Measurements from ENCODE around the gene ABCC9.

ABCC9 gene

GRCh38 chr12:21851151-21851550 is 90.1 kb downstream of the ABCC9 start:
- DNase-seq (ENCODE audit: low read depth, low spot score) = no peak
- in situ Hi-C loops (cut with HindIII; ENCODE audit: low sequenced_read_pairs) = no loop called here
- TF ChIP-seq CTCF (IDR thresholded peaks at IDR 0.05; ENCODE audit: low read depth, low read length) = no peak
- H3K4me3 ChIP-seq (ENCODE audit: low read depth, low read length) = no peak overlapping the region

GRCh38 chr12:21850419-21850818 is 90.8 kb downstream of the ABCC9 start:
- in situ Hi-C loops (cut with HindIII; ENCODE audit: low sequenced_read_pairs) = no loop called here
- no peak for TF ChIP-seq CTCF (IDR thresholded peaks at IDR 0.05; ENCODE audit: low read depth, low read length)
- no peak for DNase-seq (ENCODE audit: low read depth, low spot score)
- H3K4me3 ChIP-seq (ENCODE audit: low read depth, low read length) = no peak overlapping the region

- no peak for DNase-seq (ENCODE audit: low read depth, low spot score)
- in situ Hi-C loops (cut with HindIII; ENCODE audit: low sequenced_read_pairs) = no loop called here
- TF ChIP-seq CTCF (IDR thresholded peaks at IDR 0.05; ENCODE audit: low read depth, low read length) = no peak
- H3K4me3 ChIP-seq (ENCODE audit: low read depth, low read length) = no peak overlapping the region
Measured at GRCh38 chr12:21849878-21850277, 91.3 kb downstream of the ABCC9 start.

GRCh38 chr12:21848192-21848591 is 93.0 kb downstream of the ABCC9 start:
- DNase-seq (ENCODE audit: low read depth, low spot score) = no peak
- no peak for TF ChIP-seq CTCF (IDR thresholded peaks at IDR 0.05; ENCODE audit: low read depth, low read length)
- H3K4me3 ChIP-seq (ENCODE audit: low read depth, low read length) = no peak overlapping the region
- in situ Hi-C loops (cut with HindIII; ENCODE audit: low sequenced_read_pairs) = no loop called here

GRCh38 chr12:21843795-21844194 is 97.4 kb downstream of the ABCC9 start:
- no peak for TF ChIP-seq CTCF (IDR thresholded peaks at IDR 0.05; ENCODE audit: low read depth, low read length)
- no peak for DNase-seq (ENCODE audit: low read depth, low spot score)
- H3K4me3 ChIP-seq (ENCODE audit: low read depth, low read length) = no peak overlapping the region
- in situ Hi-C loops (cut with HindIII; ENCODE audit: low sequenced_read_pairs) = no loop called here

GRCh38 chr12:21839776-21840175 is 101.5 kb downstream of the ABCC9 start:
- no peak overlapping the region for H3K4me3 ChIP-seq (ENCODE audit: low read depth, low read length)
- TF ChIP-seq CTCF (IDR thresholded peaks at IDR 0.05; ENCODE audit: low read depth, low read length) = no peak
- in situ Hi-C loops (cut with HindIII; ENCODE audit: low sequenced_read_pairs) = no loop called here
- no peak for DNase-seq (ENCODE audit: low read depth, low spot score)

GRCh38 chr12:21837847-21838246 is 103.4 kb downstream of the ABCC9 start:
- H3K4me3 ChIP-seq (ENCODE audit: low read depth, low read length) = no peak overlapping the region
- in situ Hi-C loops (cut with HindIII; ENCODE audit: low sequenced_read_pairs) = no loop called here
- TF ChIP-seq CTCF (IDR thresholded peaks at IDR 0.05; ENCODE audit: low read depth, low read length) = no peak
- no peak for DNase-seq (ENCODE audit: low read depth, low spot score)

Measured in astrocyte of the spinal cord (primary cell).